Measurements from ENCODE around the gene LMF1. TPM values are rescaled to one million over a fixed set of nuclear protein-coding genes. Genes with fewer than 3 reads are reported as not detected.

Gene LMF1
- total RNA-seq, 1 experiment from 2014 or later, result 12.8 TPM

- TF ChIP-seq, protein P1, sequence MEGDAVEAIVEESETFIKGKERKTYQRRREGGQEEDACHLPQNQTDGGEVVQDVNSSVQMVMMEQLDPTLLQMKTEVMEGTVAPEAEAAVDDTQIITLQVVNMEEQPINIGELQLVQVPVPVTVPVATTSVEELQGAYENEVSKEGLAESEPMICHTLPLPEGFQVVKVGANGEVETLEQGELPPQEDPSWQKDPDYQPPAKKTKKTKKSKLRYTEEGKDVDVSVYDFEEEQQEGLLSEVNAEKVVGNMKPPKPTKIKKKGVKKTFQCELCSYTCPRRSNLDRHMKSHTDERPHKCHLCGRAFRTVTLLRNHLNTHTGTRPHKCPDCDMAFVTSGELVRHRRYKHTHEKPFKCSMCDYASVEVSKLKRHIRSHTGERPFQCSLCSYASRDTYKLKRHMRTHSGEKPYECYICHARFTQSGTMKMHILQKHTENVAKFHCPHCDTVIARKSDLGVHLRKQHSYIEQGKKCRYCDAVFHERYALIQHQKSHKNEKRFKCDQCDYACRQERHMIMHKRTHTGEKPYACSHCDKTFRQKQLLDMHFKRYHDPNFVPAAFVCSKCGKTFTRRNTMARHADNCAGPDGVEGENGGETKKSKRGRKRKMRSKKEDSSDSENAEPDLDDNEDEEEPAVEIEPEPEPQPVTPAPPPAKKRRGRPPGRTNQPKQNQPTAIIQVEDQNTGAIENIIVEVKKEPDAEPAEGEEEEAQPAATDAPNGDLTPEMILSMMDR (IDR thresholded peaks at IDR 0.05 in 2 of 3, conservative IDR thresholded peaks at IDR 0.05 in 1 of 3; ENCODE audit: borderline replicate concordance in 1 of 3, insufficient read depth in 1 of 3, low read depth in 2 of 3, low read length in 2 of 3), result no peak
- no peak for TF ChIP-seq POLR2A (IDR thresholded peaks at IDR 0.05; ENCODE audit: borderline replicate concordance, extremely low read depth, insufficient read depth, insufficient read length)
- no peak for TF ChIP-seq ZNF274 (IDR thresholded peaks at IDR 0.05; ENCODE audit: low read depth, low read length)
- TF ChIP-seq TCF7L2 (IDR thresholded peaks at IDR 0.05; ENCODE audit: borderline replicate concordance, extremely low read depth, insufficient read depth, insufficient read length), result no peak
Measured at GRCh38 chr16:805474-805873, 165.3 kb downstream of the LMF1 start (continued).

GRCh38 chr16:804193-805048 lies 166.4 kb downstream of the LMF1 start:
- ChIA-PET RAD21 (ENCODE audit: low non-redundant PET in 1 of 2, low total read pairs in 2 of 2, uncharacterized antibody in 2 of 2, unreplicated experiment in 2 of 2) (interaction anchor here in 1 of 2 experiments (0.8 kb wide), 1 partner anchor 92 kb away, joined by 3 read pairs; no protein-coding TSS in a partner anchor), CTCF (no interaction called here), POLR2A (no interaction called here)
- Histone ChIP-seq H4K20me1 (ENCODE audit: insufficient read depth) (no peaks in the 10 kb centered on the region), H3K4me2 (ENCODE audit: low read length) (no peak overlapping the region), H3K9me3 (ENCODE audit: control insufficient read depth in 1 of 2, insufficient read depth in 1 of 2, low read depth in 1 of 2, low read length in 2 of 2) (no peaks in the 10 kb centered on the region; a peak in 1 of 4 replicates), H3K9me2 (ENCODE audit: insufficient read depth) (no peaks in the 10 kb centered on the region), H3K27me3 (ENCODE audit: insufficient read depth, low read length) (no peaks in the 10 kb centered on the region), H3K79me2 (ENCODE audit: insufficient read depth, low read length) (peaks cover 10% of the 10 kb centered on the region; the same call in 1 of the 2 replicates), H3K4me3 (replicated peaks in 1 of 2; ENCODE audit: low read depth in 1 of 2, low read length in 2 of 2) (no peak overlapping the region), H3K9ac (ENCODE audit: low read length) (no peak overlapping the region), H3K4me1 (ENCODE audit: control insufficient read depth in 1 of 2, insufficient read depth in 2 of 2, low read length in 2 of 2) (peaks cover 8 to 37% of the 10 kb centered on the region in 2 experiments; a peak in 3 of 4 replicates), H2AFZ (ENCODE audit: low read depth, low read length, poor library complexity, severe bottlenecking) (no peak overlapping the region), H3K36me3 (ENCODE audit: control insufficient read depth in 1 of 2, insufficient read depth in 2 of 2, low read length in 2 of 2) (no peaks in the 10 kb centered on the region), H3K27ac (ENCODE audit: low read depth, low read length) (no peak overlapping the region)
- ATAC-seq (no peak), DNase-seq (ENCODE audit: low read depth, low spot score) (no peak)
- TF ChIP-seq FOSL1 (IDR thresholded peaks at IDR 0.05; ENCODE audit: low read depth) (no peak), EZH2 (IDR thresholded peaks at IDR 0.05) (no peak)
- intact Hi-C loops (cut with micrococcal nuclease), result no loop called here
- no TSS peak for BruUV-seq (replicated peaks)

All from HCT116 (cell line).